A549 (cell line): ENCODE data around the gene PLD1. TPM values are rescaled to one million over a fixed set of nuclear protein-coding genes. Genes with fewer than 3 reads are reported as not detected.
A peak's percentile ranks its signal among the peaks of the same experiment; 100 is the strongest.

Source experiments
- ATAC-seq, 2 experiments: fragments of 200-7000 bp in 1 of 2; fragments of >200 bp in 1 of 2; cut with Nextera tagmentation in 1 of 2; cut with Tn5 transposase in 1 of 2; 3 replicates each; pipeline versions ENCODE4 v1.8.0 to v1.9.1; 2018 to 2020; ENCODE audit warnings: mild to moderate bottlenecking in 1 of 2, moderate library complexity in 1 of 2
- CTCF ChIA-PET: fragments of 300-600 bp; sonication (Branson Sonifier 250); formaldehyde crosslinking; extraction: SDS; loops from one replicate; lab custom pipeline; 2021; ENCODE audit warnings: antibody characterized with exemption, inconsistent platforms; lab: Yijun Ruan, JAX
- POLR2A ChIA-PET: fragments of 350-600 bp; formaldehyde crosslinking; extraction: SDS; loops from one replicate; lab custom pipeline; 2021; ENCODE audit warnings: antibody characterized with exemption, inconsistent platforms; lab: Yijun Ruan, JAX
- DNase-seq, 2 experiments: peaks; one replicate each; pipeline versions ENCODE4 v3.0.0 to v3.0.0-alpha.2; 2011 to 2016; ENCODE audit warnings: low read depth in 1 of 2, low spot score in 1 of 2
- FAIRE-seq: peaks from 2 replicates; lab custom pipeline; 2011; peaks lifted over from hg19 to GRCh38; lab: Jason Lieb, UNC
- H3K27ac ChIP-seq, 2 experiments: fragments of >200 bp; sonication (Bioruptor Twin); formaldehyde crosslinking; 3 replicates each; pipeline ENCODE4 v1.5.1; 2016 to 2017
- H3K4me1 ChIP-seq: fragments of >200 bp; sonication (Bioruptor Twin); formaldehyde crosslinking; 3 replicates; pipeline ENCODE4 v1.6.1; 2016
- H3K4me2 ChIP-seq: fragments of >200 bp; sonication (Bioruptor Twin); formaldehyde crosslinking; 3 replicates; pipeline ENCODE4 v1.6.1; 2016
- H3K4me3 ChIP-seq: fragments of >200 bp; sonication (Bioruptor Twin); formaldehyde crosslinking; 3 replicates; pipeline ENCODE4 v1.5.1; 2016
- H3K9me3 ChIP-seq: fragments of >200 bp; sonication (Bioruptor Twin); formaldehyde crosslinking; 3 replicates; pipeline ENCODE4 v1.6.1; 2016
- BHLHE40 ChIP-seq: IDR thresholded peaks from 2 replicates; pipeline ENCODE4 v1.6.1; 2012; ENCODE audit warnings: low read depth, low read length, inconsistent platforms
- CBX8 ChIP-seq: fragments of 200-600 bp; sonication (generic); IDR thresholded peaks from 2 replicates; pipeline ENCODE4 v1.6.1; 2016
- CEBPB ChIP-seq, 2 experiments: fragments of >200 bp in 1 of 2; sonication (Bioruptor Twin) in 1 of 2; formaldehyde crosslinking in 1 of 2; IDR thresholded peaks; 2 replicates each; pipeline ENCODE4 v1.6.1; 2012 to 2016
- CHD2 ChIP-seq: fragments of 150-350 bp; IDR thresholded peaks from 2 replicates; pipeline ENCODE4 v1.6.1; 2014; ENCODE audit warnings: low read length; ENCODE audit not compliant: partially characterized antibody
- EHF ChIP-seq: fragments of 250-450 bp; sonication (Bioruptor Pico); IDR thresholded peaks from 2 replicates; pipeline ENCODE4 v1.5.0; 2020; ENCODE audit warnings: mild to moderate bottlenecking
- EHMT2 ChIP-seq: fragments of 200-600 bp; sonication (generic); IDR thresholded peaks from 2 replicates; pipeline ENCODE4 v1.6.1; 2016; ENCODE audit warnings: antibody characterized with exemption, low read depth, mild to moderate bottlenecking, moderate library complexity
- EP300 ChIP-seq, 2 experiments: fragments of >200 bp; sonication (Bioruptor Twin); formaldehyde crosslinking; IDR thresholded peaks; 2 replicates in 1 of 2; 3 replicates in 1 of 2; pipeline ENCODE4 v1.6.1; 2016 to 2017
- FOSB ChIP-seq: fragments of 250-450 bp; sonication (Bioruptor Pico); IDR thresholded peaks from 2 replicates; pipeline ENCODE4 v1.5.0; 2020; ENCODE audit warnings: mild to moderate bottlenecking, moderate library complexity
- FOSL2 ChIP-seq, 2 experiments: fragments of 450-650 bp in 1 of 2; fragments of >200 bp in 1 of 2; sonication (Bioruptor Twin) in 1 of 2; formaldehyde crosslinking; IDR thresholded peaks; 2 replicates each; pipeline versions ENCODE4 v1.5.0 to v1.6.1; 2016 to 2020; ENCODE audit warnings: mild to moderate bottlenecking in 1 of 2, moderate library complexity in 1 of 2
- HDAC2 ChIP-seq: fragments of 200-600 bp; sonication (generic); IDR thresholded peaks from 2 replicates; pipeline ENCODE4 v1.6.1; 2016
- HOXB13 ChIP-seq: fragments of 250-450 bp; sonication (Bioruptor Pico); IDR thresholded peaks from 2 replicates; pipeline ENCODE4 v1.5.0; 2020; ENCODE audit warnings: low read depth, mild to moderate bottlenecking, moderate library complexity
- JUN ChIP-seq, 2 experiments: fragments of >200 bp; sonication (Bioruptor Twin); formaldehyde crosslinking; IDR thresholded peaks; 2 replicates in 1 of 2; 3 replicates in 1 of 2; pipeline ENCODE4 v1.6.1; 2016 to 2017
- JUNB ChIP-seq: fragments of >200 bp; sonication (Bioruptor Twin); formaldehyde crosslinking; IDR thresholded peaks from 2 replicates; pipeline ENCODE4 v1.6.1; 2016
- KDM5A ChIP-seq: fragments of 200-600 bp; sonication (generic); IDR thresholded peaks from 2 replicates; pipeline ENCODE4 v1.6.1; 2016; ENCODE audit warnings: antibody characterized with exemption, mild to moderate bottlenecking
- MAZ ChIP-seq: fragments of 150-350 bp; IDR thresholded peaks from 2 replicates; pipeline ENCODE4 v1.6.1; 2014; ENCODE audit warnings: antibody characterized with exemption, low read depth, low read length, borderline replicate concordance
- NR3C1 ChIP-seq: fragments of >200 bp; sonication (Bioruptor Twin); formaldehyde crosslinking; IDR thresholded peaks from 3 replicates; pipeline ENCODE4 v1.6.1; 2017
- PHF8 ChIP-seq: fragments of 200-600 bp; sonication (generic); IDR thresholded peaks from 2 replicates; pipeline ENCODE4 v1.6.1; 2016; ENCODE audit warnings: low read depth, mild to moderate bottlenecking, antibody characterized with exemption, moderate library complexity, borderline replicate concordance
- POLR2A ChIP-seq: IDR thresholded peaks from 2 replicates; pipeline ENCODE4 v1.6.1; 2012; ENCODE audit warnings: mild to moderate bottlenecking, low read length
- POLR2AphosphoS2 ChIP-seq: conservative IDR thresholded peaks from 2 replicates; pipeline ENCODE4 v1.6.1; 2012; ENCODE audit warnings: low read length, improper control_type of control experiment, inconsistent platforms
- RFX5 ChIP-seq: fragments of 450-650 bp; IDR thresholded peaks from 2 replicates; pipeline ENCODE4 v1.7.1; 2014; ENCODE audit warnings: antibody characterized with exemption, mild to moderate bottlenecking, moderate library complexity
- SMC3 ChIP-seq: fragments of >200 bp; sonication (Bioruptor Twin); formaldehyde crosslinking; IDR thresholded peaks from 3 replicates; pipeline ENCODE4 v1.6.1; 2018; ENCODE audit warnings: inconsistent platforms
- ZC3H11A ChIP-seq: fragments of 450-650 bp; IDR thresholded peaks from 2 replicates; pipeline ENCODE4 v1.6.1; 2014; ENCODE audit warnings: antibody characterized with exemption, mild to moderate bottlenecking
- ZFP36 ChIP-seq: fragments of 450-650 bp; IDR thresholded peaks from 2 replicates; pipeline ENCODE4 v1.6.1; 2014; ENCODE audit warnings: borderline replicate concordance; ENCODE audit not compliant: partially characterized antibody
- ZNF302 ChIP-seq: fragments of 250-450 bp; sonication (Bioruptor Pico); IDR thresholded peaks from 2 replicates; pipeline ENCODE4 v1.9.0; 2021; ENCODE audit warnings: inconsistent platforms, mild to moderate bottlenecking, moderate library complexity
- ZSCAN20 ChIP-seq: fragments of 250-450 bp; sonication (Bioruptor Pico); IDR thresholded peaks from 2 replicates; pipeline ENCODE4 v1.8.0; 2022; ENCODE audit warnings: mild to moderate bottlenecking, moderate library complexity
- WGBS: methylation state at CpG from one replicate; pipeline ENCODE4 v1.1.6; 2017; ENCODE audit errors: missing lambda C conversion rate; 5-methylcytosine and 5-hydroxymethylcytosine counted together
- polyA plus RNA-seq, 4 experiments: library from polyadenylated mRNA; depleted of rRNA in 3 of 4; stranded (reverse); fragments of >200 nt; fragmentation: RNase III in 1 of 4; extraction: RNeasy Plus Mini Kit Qiagen cat#74134 plus additional on column Dnase treatment in 1 of 4; gene quantifications; 2 replicates in 3 of 4; 3 replicates in 1 of 4; pipeline ENCODE4 v1.2.3, GENCODE V29; 2011 to 2017
- TF ChIP-seq, protein P1 (sequence below): fragments of 250-450 bp; sonication (Bioruptor Pico); IDR thresholded peaks from 2 replicates; pipeline ENCODE4 v1.5.0; 2021; ENCODE audit warnings: mild to moderate bottlenecking, moderate library complexity, borderline replicate concordance
- TF ChIP-seq, protein P2 (sequence below): fragments of >200 bp; sonication (Bioruptor Twin); formaldehyde crosslinking; IDR thresholded peaks from 3 replicates; pipeline ENCODE4 v1.5.1; 2016
- TF ChIP-seq, protein P3 (sequence below): IDR thresholded peaks from 2 replicates; pipeline ENCODE4 v1.6.1; 2012; ENCODE audit warnings: low read depth, borderline replicate concordance
- TF ChIP-seq, protein P4 (sequence below): IDR thresholded peaks from 2 replicates; pipeline ENCODE4 v1.6.1; 2012

The PLD1 gene
- polyA plus RNA-seq, 2 of the 4 experiments (the other 2 are of a cell fraction): 6.6 to 27.2 TPM

DNA sequence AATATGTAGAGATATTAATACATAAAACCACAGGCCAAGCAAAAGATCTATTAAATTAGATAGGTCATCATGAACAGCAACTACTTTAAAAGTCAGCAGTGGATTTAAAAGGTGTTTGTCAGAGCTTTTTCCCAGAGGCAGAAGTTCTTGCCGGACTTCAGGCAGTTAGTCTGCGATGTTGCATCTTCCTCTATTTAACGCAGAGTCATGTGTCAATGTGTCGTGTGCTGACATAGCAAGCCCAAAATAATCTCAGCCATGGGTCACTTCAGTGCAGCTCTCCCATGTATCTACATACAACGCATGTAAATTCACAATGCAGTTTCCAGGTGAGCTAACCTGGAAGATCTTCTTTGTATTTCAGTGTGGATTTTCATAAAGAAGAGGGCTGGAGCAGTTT lies 24.8 kb upstream of the PLD1 start:
- Histone ChIP-seq H3K4me2 (no peak overlapping the region), H3K9me3 (no peaks in the 10 kb centered on the region), H3K4me3 (no peak overlapping the region), H3K27ac (peak overlapping the region; percentile 56 to 76; a peak in 5 of 6 replicates), H3K4me1 (peaks cover 58% of the 10 kb centered on the region)
- CTCF ChIA-PET: interaction anchor here (1.2 to 2.0 kb wide), 4 partner anchors 12 to 191 kb away, joined by 3 to 7 read pairs (median 6); no protein-coding TSS in a partner anchor
- no peak for ATAC-seq
- TF ChIP-seq POLR2A (no peak), HDAC2 (no peak), NR3C1 (no peak), BHLHE40 (no peak), HOXB13 (CRISPR knock-in tag) (no peak), JUN (IDR thresholded peaks at IDR 0.05) (no peak), ZNF302 (no peak), FOSB (CRISPR knock-in tag) (no peak), EHF (CRISPR knock-in tag) (no peak), MAZ (no peak), PHF8 (no peak)
- TF ChIP-seq, protein P1, sequence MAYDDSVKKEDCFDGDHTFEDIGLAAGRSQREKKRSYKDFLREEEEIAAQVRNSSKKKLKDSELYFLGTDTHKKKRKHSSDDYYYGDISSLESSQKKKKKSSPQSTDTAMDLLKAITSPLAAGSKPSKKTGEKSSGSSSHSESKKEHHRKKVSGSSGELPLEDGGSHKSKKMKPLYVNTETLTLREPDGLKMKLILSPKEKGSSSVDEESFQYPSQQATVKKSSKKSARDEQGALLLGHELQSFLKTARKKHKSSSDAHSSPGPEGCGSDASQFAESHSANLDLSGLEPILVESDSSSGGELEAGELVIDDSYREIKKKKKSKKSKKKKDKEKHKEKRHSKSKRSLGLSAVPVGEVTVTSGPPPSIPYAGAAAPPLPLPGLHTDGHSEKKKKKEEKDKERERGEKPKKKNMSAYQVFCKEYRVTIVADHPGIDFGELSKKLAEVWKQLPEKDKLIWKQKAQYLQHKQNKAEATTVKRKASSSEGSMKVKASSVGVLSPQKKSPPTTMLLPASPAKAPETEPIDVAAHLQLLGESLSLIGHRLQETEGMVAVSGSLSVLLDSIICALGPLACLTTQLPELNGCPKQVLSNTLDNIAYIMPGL (CRISPR knock-in tag): no peak
- DNase-seq: no peak
- FAIRE-seq: no peak
- POLR2A ChIA-PET: no interaction called here
- WGBS: 79% methylated on average over 5 of the region's 5 CpGs

DNA sequence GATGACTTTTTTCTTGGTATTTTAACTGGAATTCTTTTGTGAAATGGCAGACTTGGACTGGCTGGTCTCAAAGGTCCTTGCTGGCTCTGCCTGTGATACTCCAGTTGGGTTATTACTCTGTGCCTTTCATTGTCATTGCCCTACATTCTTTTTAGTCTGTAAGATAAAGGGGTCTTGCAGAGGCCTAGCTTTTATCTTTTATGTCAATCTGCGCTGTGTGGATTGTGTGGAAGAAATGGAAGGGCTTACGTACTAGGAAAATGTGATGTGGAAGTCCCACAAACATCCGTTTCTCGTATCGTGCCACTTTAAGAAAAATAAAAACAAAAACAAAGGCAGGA lies 24.1 kb upstream of the PLD1 start:
- peak; percentile 3; the same call in 1 of the 3 replicates for TF ChIP-seq SMC3
- TF ChIP-seq CHD2: no peak
- Histone ChIP-seq H3K4me2 (peak overlapping the region; percentile 63), H3K4me1 (peaks cover 65% of the 10 kb centered on the region), H3K9me3 (no peaks in the 10 kb centered on the region), H3K4me3 (no peak overlapping the region), H3K27ac (peak overlapping the region; percentile 56 to 76)
- 93% methylated on average over 5 of the region's 5 CpGs for WGBS
- CTCF ChIA-PET: interaction anchor here (0.8 to 2.0 kb wide), 10 partner anchors 12 to 383 kb away, joined by 3 to 7 read pairs (median 5); no protein-coding TSS in a partner anchor
- POLR2A ChIA-PET: no interaction called here
- no peak for FAIRE-seq
- ATAC-seq: no peak
- DNase-seq: no peak

DNA sequence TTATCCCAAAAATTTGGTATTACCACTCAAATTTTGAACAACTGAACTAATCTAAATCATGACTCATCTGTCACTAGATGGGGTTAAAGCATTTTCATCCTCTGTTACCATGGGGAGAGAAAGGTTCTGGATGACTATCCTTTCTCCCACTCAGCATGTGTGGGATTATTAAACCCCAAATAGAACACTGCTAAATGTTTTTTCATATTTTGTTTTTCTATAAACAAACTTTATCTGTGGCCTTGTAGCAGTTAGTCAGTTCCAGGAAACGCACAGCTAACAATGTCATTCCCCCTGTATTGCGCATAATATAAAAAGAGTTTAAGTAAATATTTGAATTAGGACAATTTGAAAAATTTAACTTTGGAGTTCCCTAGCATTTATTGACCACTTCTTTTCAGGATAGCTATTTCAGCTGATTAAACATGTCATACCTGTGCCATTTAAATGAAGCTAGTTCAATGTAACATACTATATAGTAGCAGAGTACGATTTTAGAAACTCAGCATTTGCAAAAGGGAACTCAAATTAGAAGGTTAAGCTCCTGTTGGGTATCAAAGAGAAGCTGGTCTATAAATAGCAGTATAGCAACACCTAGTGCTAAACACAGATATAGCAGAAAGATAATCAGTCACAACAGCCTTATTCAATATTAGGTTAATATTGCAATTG lies 23.6 kb upstream of the PLD1 start:
- 4% methylated on average over 3 of the region's 3 CpGs for WGBS
- POLR2A ChIA-PET: no interaction called here
- Histone ChIP-seq H3K4me1 (peaks cover 63% of the 10 kb centered on the region), H3K9me3 (no peaks in the 10 kb centered on the region), H3K27ac (peak overlapping the region; percentile 56 to 76), H3K4me3 (no peak overlapping the region), H3K4me2 (peak overlapping the region; percentile 63)
- DNase-seq: peak in 1 of 2 experiments; percentile 66
- ATAC-seq: peak; percentile 55 to 58; a peak in 5 of 6 replicates
- CTCF ChIA-PET: interaction anchor here (0.8 to 2.0 kb wide), 11 partner anchors 11 to 383 kb away, joined by 3 to 7 read pairs (median 5); no protein-coding TSS in a partner anchor
- FAIRE-seq: no peak
- TF ChIP-seq CEBPB (IDR thresholded peaks at IDR 0.05): no peak
- TF ChIP-seq JUNB: peak; percentile 36; the same call in 1 of the 2 replicates
- TF ChIP-seq EP300 (IDR thresholded peaks at IDR 0.05): peak; percentile 22 to 27; a peak in 1 of 5 replicates
- TF ChIP-seq KDM5A: no peak
- no peak for TF ChIP-seq MAZ
- TF ChIP-seq, protein P2, sequence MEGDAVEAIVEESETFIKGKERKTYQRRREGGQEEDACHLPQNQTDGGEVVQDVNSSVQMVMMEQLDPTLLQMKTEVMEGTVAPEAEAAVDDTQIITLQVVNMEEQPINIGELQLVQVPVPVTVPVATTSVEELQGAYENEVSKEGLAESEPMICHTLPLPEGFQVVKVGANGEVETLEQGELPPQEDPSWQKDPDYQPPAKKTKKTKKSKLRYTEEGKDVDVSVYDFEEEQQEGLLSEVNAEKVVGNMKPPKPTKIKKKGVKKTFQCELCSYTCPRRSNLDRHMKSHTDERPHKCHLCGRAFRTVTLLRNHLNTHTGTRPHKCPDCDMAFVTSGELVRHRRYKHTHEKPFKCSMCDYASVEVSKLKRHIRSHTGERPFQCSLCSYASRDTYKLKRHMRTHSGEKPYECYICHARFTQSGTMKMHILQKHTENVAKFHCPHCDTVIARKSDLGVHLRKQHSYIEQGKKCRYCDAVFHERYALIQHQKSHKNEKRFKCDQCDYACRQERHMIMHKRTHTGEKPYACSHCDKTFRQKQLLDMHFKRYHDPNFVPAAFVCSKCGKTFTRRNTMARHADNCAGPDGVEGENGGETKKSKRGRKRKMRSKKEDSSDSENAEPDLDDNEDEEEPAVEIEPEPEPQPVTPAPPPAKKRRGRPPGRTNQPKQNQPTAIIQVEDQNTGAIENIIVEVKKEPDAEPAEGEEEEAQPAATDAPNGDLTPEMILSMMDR: peak; percentile 50
- TF ChIP-seq POLR2AphosphoS2: no peak
- no peak for TF ChIP-seq ZSCAN20 (CRISPR knock-in tag)
- TF ChIP-seq EHMT2: no peak
- TF ChIP-seq, protein P3, sequence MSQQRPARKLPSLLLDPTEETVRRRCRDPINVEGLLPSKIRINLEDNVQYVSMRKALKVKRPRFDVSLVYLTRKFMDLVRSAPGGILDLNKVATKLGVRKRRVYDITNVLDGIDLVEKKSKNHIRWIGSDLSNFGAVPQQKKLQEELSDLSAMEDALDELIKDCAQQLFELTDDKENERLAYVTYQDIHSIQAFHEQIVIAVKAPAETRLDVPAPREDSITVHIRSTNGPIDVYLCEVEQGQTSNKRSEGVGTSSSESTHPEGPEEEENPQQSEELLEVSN: no peak
- no peak for TF ChIP-seq CBX8
- TF ChIP-seq ZC3H11A: no peak
- 0 out of 2 replicates have a peak, but pooled peaks have one; percentile 34 for TF ChIP-seq RFX5
- TF ChIP-seq ZFP36: no peak
- TF ChIP-seq CHD2: no peak
- TF ChIP-seq, protein P4, sequence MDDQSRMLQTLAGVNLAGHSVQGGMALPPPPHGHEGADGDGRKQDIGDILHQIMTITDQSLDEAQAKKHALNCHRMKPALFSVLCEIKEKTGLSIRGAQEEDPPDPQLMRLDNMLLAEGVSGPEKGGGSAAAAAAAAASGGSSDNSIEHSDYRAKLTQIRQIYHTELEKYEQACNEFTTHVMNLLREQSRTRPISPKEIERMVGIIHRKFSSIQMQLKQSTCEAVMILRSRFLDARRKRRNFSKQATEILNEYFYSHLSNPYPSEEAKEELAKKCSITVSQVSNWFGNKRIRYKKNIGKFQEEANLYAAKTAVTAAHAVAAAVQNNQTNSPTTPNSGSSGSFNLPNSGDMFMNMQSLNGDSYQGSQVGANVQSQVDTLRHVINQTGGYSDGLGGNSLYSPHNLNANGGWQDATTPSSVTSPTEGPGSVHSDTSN: no peak
- no peak for TF ChIP-seq FOSL2 (IDR thresholded peaks at IDR 0.05)
- peak; percentile 78 for TF ChIP-seq FOSL2 (CRISPR knock-in tag; IDR thresholded peaks at IDR 0.05)
